ENCODE results near the gene TTC33. TPM values are rescaled to one million over a fixed set of nuclear protein-coding genes. Genes with fewer than 3 reads are reported as not detected.
"Not testable (repeated sequence)": the region's sequence is repeated elsewhere in the genome, so short reads cannot be mapped to it uniquely, and the experiment has no call there.

TTC33 gene
- polyA plus RNA-seq, 1 of the 3 experiments (the other 2 are of a cell fraction), result 2.2 TPM

DNA sequence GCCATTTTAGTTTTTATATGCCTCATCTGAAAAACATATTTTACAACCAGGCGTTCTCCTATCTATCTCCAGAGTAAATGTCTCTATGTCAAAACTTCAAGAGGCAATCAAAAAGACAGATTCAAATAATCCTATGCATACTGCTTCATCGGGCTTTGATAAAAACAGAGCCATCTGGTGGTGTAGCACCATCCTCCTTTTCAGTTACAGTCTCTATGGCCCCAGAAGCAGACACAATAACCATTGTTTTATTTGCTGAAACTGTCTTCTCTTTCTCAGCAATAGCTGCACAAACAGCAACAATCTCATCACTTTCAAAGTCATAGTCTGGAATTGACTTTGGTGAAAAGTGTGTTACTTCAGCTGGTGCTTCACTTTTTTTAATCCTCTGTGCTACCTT, 39.8 kb downstream of the TTC33 start:
- DNase-seq, result no peak
- CTCF ChIA-PET, result interaction anchor here (1.3 to 2.1 kb wide), 2 partner anchors 11 to 19 kb away, joined by 3 to 7 read pairs; no protein-coding TSS in a partner anchor
- POLR2A ChIA-PET, result no interaction called here

DNA sequence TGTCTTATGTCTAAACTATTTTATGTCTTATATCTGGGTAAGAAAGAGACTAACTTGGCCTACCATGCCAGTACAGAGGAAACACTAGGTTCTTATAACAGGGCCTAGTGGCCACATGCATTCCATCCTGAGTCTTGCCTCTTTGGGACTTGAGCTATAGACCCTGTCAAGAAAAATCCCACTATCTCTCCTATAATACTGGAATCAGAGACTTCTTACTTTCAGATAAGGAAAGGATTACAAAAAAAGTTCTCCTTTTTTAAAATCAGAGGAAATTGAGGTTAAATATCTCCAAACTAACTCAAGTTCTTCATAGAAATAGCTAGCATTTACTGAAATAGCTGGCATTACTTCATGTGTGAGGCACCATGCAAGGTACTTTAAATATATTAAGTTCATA, 41.8 kb downstream of the TTC33 start:
- POLR2A ChIA-PET, result no interaction called here
- H3K9ac ChIP-seq, result no peak overlapping the region
- H3K4me2 ChIP-seq, result no peak overlapping the region
- H2AFZ ChIP-seq (ENCODE audit: low read depth), result no peak overlapping the region
- no peaks in the 10 kb centered on the region for H3K27me3 ChIP-seq (ENCODE audit: insufficient read depth)
- TF ChIP-seq RXRA (IDR thresholded peaks at IDR 0.05; ENCODE audit: borderline replicate concordance, low read depth), result no peak
- no peak for TF ChIP-seq MEF2A (IDR thresholded peaks at IDR 0.05; ENCODE audit: borderline replicate concordance, low read depth)
- TF ChIP-seq YY1 (IDR thresholded peaks at IDR 0.05; ENCODE audit: low read depth), result no peak
- H4K20me1 ChIP-seq (ENCODE audit: insufficient read depth), result no peaks in the 10 kb centered on the region
- peaks cover 5% of the 10 kb centered on the region for H3F3A ChIP-seq (replicated peaks; ENCODE audit: insufficient read depth)
- H3K27ac ChIP-seq (ENCODE audit: low read depth in 2 of 2, low read length in 1 of 2), result no peak overlapping the region
- no peak overlapping the region for H3K4me3 ChIP-seq (ENCODE audit: low read depth in 2 of 2, low read length in 1 of 2)
- H3K36me3 ChIP-seq (replicated peaks in 1 of 2; ENCODE audit: control insufficient read depth in 1 of 2, insufficient read depth in 2 of 2, low read length in 1 of 2), result peaks cover 4 to 20% of the 10 kb centered on the region in 2 experiments
- no peaks in the 10 kb centered on the region for H3K9me2 ChIP-seq
- DNase-seq, result no peak
- H3K9me3 ChIP-seq, result no peaks in the 10 kb centered on the region
- no peaks in the 10 kb centered on the region for H3K79me2 ChIP-seq (ENCODE audit: insufficient read depth)
- CTCF ChIA-PET, result interaction anchor here (1.3 to 2.2 kb wide), 2 partner anchors 25 to 42 kb away, joined by 4 to 6 read pairs; partner anchors contain the start of gene TTC33
- H3K4me1 ChIP-seq (ENCODE audit: control insufficient read depth in 1 of 2, insufficient read depth in 2 of 2, low read depth in 1 of 2, low read length in 1 of 2), result no peaks in the 10 kb centered on the region

More for the DNA sequence above, 39.8 kb downstream of the TTC33 start:
- no peaks in the 10 kb centered on the region for H3K9me3 ChIP-seq
- peaks cover 9 to 25% of the 10 kb centered on the region in 2 experiments for H3K36me3 ChIP-seq (replicated peaks in 1 of 2; ENCODE audit: control insufficient read depth in 1 of 2, insufficient read depth in 2 of 2, low read length in 1 of 2)
- H3F3A ChIP-seq (replicated peaks; ENCODE audit: insufficient read depth), result peaks cover 9% of the 10 kb centered on the region
- H3K9me2 ChIP-seq, result no peaks in the 10 kb centered on the region
- 41% methylated on average over 2 of the region's 2 CpGs for WGBS (ENCODE audit: low lambda C conversion rate)
- no peaks in the 10 kb centered on the region for H3K79me2 ChIP-seq (ENCODE audit: insufficient read depth)
- no peak overlapping the region for H3K27ac ChIP-seq (ENCODE audit: low read depth in 2 of 2, low read length in 1 of 2)
- no peak overlapping the region for H3K4me2 ChIP-seq
- no peaks in the 10 kb centered on the region for H4K20me1 ChIP-seq (ENCODE audit: insufficient read depth)
- H3K4me3 ChIP-seq (ENCODE audit: low read depth in 2 of 2, low read length in 1 of 2), result no peak overlapping the region
- H2AFZ ChIP-seq (ENCODE audit: low read depth), result no peak overlapping the region
- no peaks in the 10 kb centered on the region for H3K27me3 ChIP-seq (ENCODE audit: insufficient read depth)
- no peaks in the 10 kb centered on the region for H3K4me1 ChIP-seq (ENCODE audit: control insufficient read depth in 1 of 2, insufficient read depth in 2 of 2, low read depth in 1 of 2, low read length in 1 of 2)
- no peak overlapping the region for H3K9ac ChIP-seq
- TF ChIP-seq, protein P1, sequence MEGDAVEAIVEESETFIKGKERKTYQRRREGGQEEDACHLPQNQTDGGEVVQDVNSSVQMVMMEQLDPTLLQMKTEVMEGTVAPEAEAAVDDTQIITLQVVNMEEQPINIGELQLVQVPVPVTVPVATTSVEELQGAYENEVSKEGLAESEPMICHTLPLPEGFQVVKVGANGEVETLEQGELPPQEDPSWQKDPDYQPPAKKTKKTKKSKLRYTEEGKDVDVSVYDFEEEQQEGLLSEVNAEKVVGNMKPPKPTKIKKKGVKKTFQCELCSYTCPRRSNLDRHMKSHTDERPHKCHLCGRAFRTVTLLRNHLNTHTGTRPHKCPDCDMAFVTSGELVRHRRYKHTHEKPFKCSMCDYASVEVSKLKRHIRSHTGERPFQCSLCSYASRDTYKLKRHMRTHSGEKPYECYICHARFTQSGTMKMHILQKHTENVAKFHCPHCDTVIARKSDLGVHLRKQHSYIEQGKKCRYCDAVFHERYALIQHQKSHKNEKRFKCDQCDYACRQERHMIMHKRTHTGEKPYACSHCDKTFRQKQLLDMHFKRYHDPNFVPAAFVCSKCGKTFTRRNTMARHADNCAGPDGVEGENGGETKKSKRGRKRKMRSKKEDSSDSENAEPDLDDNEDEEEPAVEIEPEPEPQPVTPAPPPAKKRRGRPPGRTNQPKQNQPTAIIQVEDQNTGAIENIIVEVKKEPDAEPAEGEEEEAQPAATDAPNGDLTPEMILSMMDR (IDR thresholded peaks at IDR 0.05), result peak; percentile 28; the same call in 1 of the 2 replicates
- no peak for TF ChIP-seq EP300 (IDR thresholded peaks at IDR 0.05; ENCODE audit: borderline replicate concordance in 1 of 2, low read depth in 1 of 2, low read length in 1 of 2)

GRCh38 chr5:40710575-40710974, 45.2 kb downstream of the TTC33 start:
- H3K9me3 ChIP-seq; H3K27ac ChIP-seq (ENCODE audit: low read depth in 2 of 2, low read length in 1 of 2); H3K4me1 ChIP-seq (ENCODE audit: control insufficient read depth in 1 of 2, insufficient read depth in 2 of 2, low read depth in 1 of 2, low read length in 1 of 2); H3K27me3 ChIP-seq (ENCODE audit: insufficient read depth); DNase-seq; H3K79me2 ChIP-seq (ENCODE audit: insufficient read depth); H3K36me3 ChIP-seq (replicated peaks in 1 of 2; ENCODE audit: control insufficient read depth in 1 of 2, insufficient read depth in 2 of 2, low read length in 1 of 2); H3F3A ChIP-seq (replicated peaks; ENCODE audit: insufficient read depth); H3K9ac ChIP-seq; H3K9me2 ChIP-seq; H3K4me3 ChIP-seq (ENCODE audit: low read depth in 2 of 2, low read length in 1 of 2); CTCF ChIA-PET; H4K20me1 ChIP-seq (ENCODE audit: insufficient read depth); H2AFZ ChIP-seq (ENCODE audit: low read depth); POLR2A ChIA-PET; H3K4me2 ChIP-seq: not testable (repeated sequence)

GRCh38 chr5:40705484-40705883, 50.3 kb downstream of the TTC33 start:
- H2AFZ ChIP-seq (ENCODE audit: low read depth); H3K4me1 ChIP-seq (ENCODE audit: control insufficient read depth in 1 of 2, insufficient read depth in 2 of 2, low read depth in 1 of 2, low read length in 1 of 2); H3F3A ChIP-seq (replicated peaks; ENCODE audit: insufficient read depth); H3K27me3 ChIP-seq (ENCODE audit: insufficient read depth); H3K4me2 ChIP-seq; H3K9ac ChIP-seq; H4K20me1 ChIP-seq (ENCODE audit: insufficient read depth); H3K9me2 ChIP-seq; POLR2A ChIA-PET; H3K27ac ChIP-seq (ENCODE audit: low read depth in 2 of 2, low read length in 1 of 2); DNase-seq; H3K4me3 ChIP-seq (ENCODE audit: low read depth in 2 of 2, low read length in 1 of 2); H3K9me3 ChIP-seq; H3K36me3 ChIP-seq (replicated peaks in 1 of 2; ENCODE audit: control insufficient read depth in 1 of 2, insufficient read depth in 2 of 2, low read length in 1 of 2); H3K79me2 ChIP-seq (ENCODE audit: insufficient read depth): not testable (repeated sequence)
- WGBS (ENCODE audit: low lambda C conversion rate), result 63% methylated on average over 1 of the region's 1 CpG
- CTCF ChIA-PET, result interaction anchor here (0.9 kb wide), 1 partner anchor 11 kb away, joined by 3 read pairs; no protein-coding TSS in a partner anchor

- H3K9me2 ChIP-seq; H3K4me3 ChIP-seq (ENCODE audit: low read depth in 2 of 2, low read length in 1 of 2); H3K4me2 ChIP-seq; H3K9me3 ChIP-seq; H3F3A ChIP-seq (replicated peaks; ENCODE audit: insufficient read depth); H2AFZ ChIP-seq (ENCODE audit: low read depth); POLR2A ChIA-PET; H3K36me3 ChIP-seq (replicated peaks in 1 of 2; ENCODE audit: control insufficient read depth in 1 of 2, insufficient read depth in 2 of 2, low read length in 1 of 2); H3K27ac ChIP-seq (ENCODE audit: low read depth in 2 of 2, low read length in 1 of 2); DNase-seq; H3K27me3 ChIP-seq (ENCODE audit: insufficient read depth); CTCF ChIA-PET; H4K20me1 ChIP-seq (ENCODE audit: insufficient read depth); H3K79me2 ChIP-seq (ENCODE audit: insufficient read depth); H3K4me1 ChIP-seq (ENCODE audit: control insufficient read depth in 1 of 2, insufficient read depth in 2 of 2, low read depth in 1 of 2, low read length in 1 of 2); H3K9ac ChIP-seq: not testable (repeated sequence)
Measured at GRCh38 chr5:40702027-40702426, 53.7 kb downstream of the TTC33 start.

All from SK-N-SH (cell line).